ENCODE measurements around the gene NDUFAF8.

- TF ChIP-seq, protein P1, sequence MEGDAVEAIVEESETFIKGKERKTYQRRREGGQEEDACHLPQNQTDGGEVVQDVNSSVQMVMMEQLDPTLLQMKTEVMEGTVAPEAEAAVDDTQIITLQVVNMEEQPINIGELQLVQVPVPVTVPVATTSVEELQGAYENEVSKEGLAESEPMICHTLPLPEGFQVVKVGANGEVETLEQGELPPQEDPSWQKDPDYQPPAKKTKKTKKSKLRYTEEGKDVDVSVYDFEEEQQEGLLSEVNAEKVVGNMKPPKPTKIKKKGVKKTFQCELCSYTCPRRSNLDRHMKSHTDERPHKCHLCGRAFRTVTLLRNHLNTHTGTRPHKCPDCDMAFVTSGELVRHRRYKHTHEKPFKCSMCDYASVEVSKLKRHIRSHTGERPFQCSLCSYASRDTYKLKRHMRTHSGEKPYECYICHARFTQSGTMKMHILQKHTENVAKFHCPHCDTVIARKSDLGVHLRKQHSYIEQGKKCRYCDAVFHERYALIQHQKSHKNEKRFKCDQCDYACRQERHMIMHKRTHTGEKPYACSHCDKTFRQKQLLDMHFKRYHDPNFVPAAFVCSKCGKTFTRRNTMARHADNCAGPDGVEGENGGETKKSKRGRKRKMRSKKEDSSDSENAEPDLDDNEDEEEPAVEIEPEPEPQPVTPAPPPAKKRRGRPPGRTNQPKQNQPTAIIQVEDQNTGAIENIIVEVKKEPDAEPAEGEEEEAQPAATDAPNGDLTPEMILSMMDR (IDR thresholded peaks at IDR 0.05): no peak
- TF ChIP-seq POLR2AphosphoS5 (IDR thresholded peaks at IDR 0.05) (no peak), POLR2A (IDR thresholded peaks at IDR 0.05) (no peak)
Observed at GRCh38 chr17:81240761-81241160, 1.6 kb downstream of the NDUFAF8 start.

Measured in gastroesophageal sphincter (tissue), 3 donors.